ENCODE results near the gene MGST2.
"Not testable (repeated sequence)": the region's sequence is repeated elsewhere in the genome, so short reads cannot be mapped to it uniquely, and the experiment has no call there.

Gene MGST2

DNA sequence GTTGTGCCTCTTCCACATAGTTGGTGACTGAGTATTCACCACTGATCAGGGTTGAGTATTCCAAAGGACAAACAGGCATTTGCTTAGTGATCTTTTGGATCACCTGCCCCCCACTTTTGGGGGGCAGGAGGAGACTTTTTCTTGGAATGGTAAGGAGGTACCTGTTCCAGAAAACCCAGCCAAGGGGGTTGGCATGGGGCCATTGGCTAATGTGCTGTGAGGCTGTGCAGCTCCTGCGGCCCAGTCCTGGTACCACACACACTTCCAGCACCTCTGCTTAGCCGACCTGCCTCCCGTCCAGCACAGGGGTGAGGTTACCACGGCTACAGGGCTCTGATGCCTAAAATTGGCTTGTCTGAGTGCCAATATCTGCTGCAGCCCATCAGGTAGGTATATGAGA, 40.1 kb upstream of the MGST2 start:
- H3K4me3 ChIP-seq (replicated peaks; ENCODE audit: low read depth, low read length): no peak overlapping the region
- no peak for DNase-seq (ENCODE audit: low read depth)
- TF ChIP-seq, protein P1, sequence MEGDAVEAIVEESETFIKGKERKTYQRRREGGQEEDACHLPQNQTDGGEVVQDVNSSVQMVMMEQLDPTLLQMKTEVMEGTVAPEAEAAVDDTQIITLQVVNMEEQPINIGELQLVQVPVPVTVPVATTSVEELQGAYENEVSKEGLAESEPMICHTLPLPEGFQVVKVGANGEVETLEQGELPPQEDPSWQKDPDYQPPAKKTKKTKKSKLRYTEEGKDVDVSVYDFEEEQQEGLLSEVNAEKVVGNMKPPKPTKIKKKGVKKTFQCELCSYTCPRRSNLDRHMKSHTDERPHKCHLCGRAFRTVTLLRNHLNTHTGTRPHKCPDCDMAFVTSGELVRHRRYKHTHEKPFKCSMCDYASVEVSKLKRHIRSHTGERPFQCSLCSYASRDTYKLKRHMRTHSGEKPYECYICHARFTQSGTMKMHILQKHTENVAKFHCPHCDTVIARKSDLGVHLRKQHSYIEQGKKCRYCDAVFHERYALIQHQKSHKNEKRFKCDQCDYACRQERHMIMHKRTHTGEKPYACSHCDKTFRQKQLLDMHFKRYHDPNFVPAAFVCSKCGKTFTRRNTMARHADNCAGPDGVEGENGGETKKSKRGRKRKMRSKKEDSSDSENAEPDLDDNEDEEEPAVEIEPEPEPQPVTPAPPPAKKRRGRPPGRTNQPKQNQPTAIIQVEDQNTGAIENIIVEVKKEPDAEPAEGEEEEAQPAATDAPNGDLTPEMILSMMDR (IDR thresholded peaks at IDR 0.05; ENCODE audit: low read length, missing control alignments): no peak

DNA sequence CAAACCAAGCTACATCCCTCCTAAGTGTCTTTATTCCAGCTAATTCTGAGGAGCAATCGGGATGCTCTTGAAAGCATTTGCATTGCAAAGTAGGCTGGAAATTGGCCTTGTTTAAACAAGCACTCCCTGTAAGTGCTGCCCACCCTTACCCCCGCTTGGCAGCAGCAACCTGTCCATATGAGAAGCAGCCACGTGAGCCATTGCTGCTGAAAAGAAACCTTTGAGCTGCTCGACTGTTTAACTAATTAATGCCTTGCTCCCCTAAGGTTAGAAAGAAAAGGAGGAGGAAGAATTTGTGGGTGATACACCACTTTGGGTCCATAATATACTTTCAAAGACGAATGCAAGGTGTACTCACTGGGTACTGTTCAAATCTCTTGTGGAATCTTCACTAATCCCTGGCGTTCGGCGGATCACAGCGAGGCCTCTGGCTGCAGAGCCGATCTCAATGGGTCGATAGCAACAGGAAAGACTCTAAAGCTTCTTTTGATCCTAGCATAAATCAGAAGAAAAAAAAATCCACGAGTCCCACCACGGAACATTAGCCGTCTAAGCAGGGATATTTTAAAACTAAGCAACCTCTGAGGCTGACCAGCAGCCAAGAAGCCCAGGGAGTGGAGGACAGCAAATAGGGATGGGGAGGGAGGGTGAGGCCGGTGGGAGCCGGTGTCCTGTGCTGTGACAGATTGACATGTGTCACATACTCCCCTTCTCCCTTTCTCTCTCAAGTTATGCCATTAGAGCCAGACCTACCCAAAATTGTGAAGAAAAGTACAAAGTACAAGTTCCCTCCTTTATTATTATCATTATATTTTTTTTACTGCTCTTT, 37.2 kb upstream of the MGST2 start:
- TF ChIP-seq, protein P1 (IDR thresholded peaks at IDR 0.05; ENCODE audit: low read length, missing control alignments): no peak
- H3K4me3 ChIP-seq (replicated peaks; ENCODE audit: low read depth, low read length): no peak overlapping the region
- no peak for DNase-seq (ENCODE audit: low read depth)

DNA sequence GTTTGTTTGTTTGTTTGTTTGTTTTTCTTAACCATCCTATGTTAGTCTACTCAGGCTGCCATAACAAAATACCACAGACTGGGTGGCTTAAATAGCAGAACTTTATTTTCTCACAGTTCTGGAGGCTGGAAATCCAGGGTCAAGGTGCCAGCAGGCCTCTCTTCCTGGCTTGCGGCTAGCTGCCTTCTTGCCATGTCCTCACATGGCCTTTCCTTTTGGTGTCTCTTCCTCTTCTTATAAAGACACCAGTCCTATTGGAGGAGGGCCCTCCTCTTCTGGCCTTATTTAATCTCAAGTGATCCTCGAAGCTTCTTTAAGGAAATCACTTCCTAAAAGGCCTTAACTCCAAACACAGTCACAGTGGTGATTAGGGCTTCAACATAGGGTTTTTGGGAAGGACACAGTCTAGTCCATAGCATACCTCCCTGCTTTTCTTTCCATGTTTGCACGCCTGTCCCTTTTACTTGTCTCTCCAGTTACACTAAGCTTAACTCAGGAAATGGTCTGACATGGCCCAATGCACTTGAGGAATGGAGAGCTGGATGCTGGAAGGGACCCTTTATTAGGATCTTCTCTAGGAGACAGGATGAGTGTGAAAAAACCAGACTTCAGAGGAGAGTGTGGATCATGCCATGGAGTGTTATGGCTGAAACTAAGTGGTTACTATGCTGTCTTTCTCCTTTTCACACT, 36.0 kb upstream of the MGST2 start:
- DNase-seq (ENCODE audit: low read depth): no peak
- TF ChIP-seq, protein P1 (IDR thresholded peaks at IDR 0.05; ENCODE audit: low read length, missing control alignments): no peak
- no peak overlapping the region for H3K4me3 ChIP-seq (replicated peaks; ENCODE audit: low read depth, low read length)

DNA sequence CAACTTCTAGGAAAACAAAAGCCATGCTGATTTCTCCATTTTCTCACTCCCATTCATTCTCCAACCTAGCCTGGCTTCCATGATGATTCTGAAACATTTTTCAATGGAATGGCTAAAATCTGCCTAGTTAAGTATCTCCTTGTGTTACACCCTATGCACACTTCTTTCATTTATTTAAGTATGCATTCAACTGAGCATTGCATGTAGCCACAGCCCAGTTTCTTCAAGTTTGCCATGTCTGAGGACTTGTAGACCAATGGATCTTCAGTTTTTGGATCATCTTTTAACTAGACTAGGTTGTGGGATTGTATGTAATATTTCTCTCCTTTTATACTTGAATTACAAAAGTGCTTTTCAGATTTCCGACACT, 35.5 kb upstream of the MGST2 start:
- TF ChIP-seq, protein P1 (IDR thresholded peaks at IDR 0.05; ENCODE audit: low read length, missing control alignments): no peak
- DNase-seq (ENCODE audit: low read depth): no peak
- H3K4me3 ChIP-seq (replicated peaks; ENCODE audit: low read depth, low read length): no peak overlapping the region

DNA sequence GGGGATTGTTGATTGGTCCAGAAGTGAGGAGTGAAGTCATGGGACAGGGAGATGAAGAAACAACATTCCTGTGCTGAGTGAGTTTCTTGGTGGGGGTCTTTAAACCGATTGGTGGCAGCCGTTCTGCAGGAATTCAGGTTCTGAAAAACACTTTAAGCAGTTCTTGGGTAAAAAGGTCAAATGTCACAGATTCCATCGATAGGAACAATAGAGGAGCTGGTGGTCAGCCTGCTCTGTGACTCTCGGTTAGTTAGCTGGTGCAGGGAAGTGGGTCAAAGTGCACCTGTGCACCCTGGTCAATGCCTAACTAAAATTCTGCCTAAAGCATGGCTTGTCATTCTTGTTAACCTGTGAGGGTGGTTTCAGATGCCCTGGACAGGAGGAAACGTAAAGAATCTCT, 34.6 kb upstream of the MGST2 start:
- H3K4me3 ChIP-seq (replicated peaks; ENCODE audit: low read depth, low read length): no peak overlapping the region
- TF ChIP-seq, protein P1 (IDR thresholded peaks at IDR 0.05; ENCODE audit: low read length, missing control alignments): no peak
- DNase-seq (ENCODE audit: low read depth): no peak

DNA sequence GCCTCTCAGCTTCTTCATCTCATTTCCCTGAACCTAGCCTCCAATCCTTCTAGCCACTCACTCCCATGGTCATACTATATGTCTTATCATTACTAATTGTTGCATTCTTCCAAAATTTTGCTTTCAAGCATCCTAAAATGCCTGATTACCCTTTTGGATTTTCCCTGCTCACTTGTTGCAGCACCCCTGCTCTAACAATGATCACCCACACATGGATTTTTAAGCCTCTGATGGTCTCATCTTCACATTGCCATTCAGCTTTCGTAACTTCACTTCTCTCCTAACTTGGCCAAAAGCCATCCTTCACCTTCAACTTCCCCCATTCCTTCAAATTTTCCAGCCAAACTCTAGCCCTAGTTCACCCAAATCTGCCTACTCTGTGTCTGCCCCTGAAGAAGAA, 33.8 kb upstream of the MGST2 start:
- DNase-seq (ENCODE audit: low read depth): no peak
- no peak overlapping the region for H3K4me3 ChIP-seq (replicated peaks; ENCODE audit: low read depth, low read length)
- TF ChIP-seq, protein P1 (IDR thresholded peaks at IDR 0.05; ENCODE audit: low read length, missing control alignments): no peak

DNA sequence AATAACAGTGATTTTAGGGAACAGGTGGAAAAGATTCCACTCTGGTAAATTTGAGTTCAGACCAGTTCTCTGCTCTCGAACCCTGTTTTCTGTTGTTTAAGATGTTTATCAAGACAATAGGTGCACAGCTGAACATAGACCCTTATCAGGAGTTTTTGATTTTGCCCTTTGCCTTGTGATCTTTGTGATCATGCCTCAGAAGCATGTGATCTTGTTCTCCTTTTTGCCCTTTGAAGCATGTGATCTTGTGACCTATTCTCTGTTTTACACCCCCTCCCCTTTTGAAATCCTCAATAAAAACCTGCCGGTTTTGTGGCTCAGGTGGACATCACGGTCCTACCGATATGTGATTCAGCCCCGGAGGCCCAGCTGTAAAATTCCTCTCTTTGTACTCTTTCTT, 32.9 kb upstream of the MGST2 start:
- H3K4me3 ChIP-seq (replicated peaks; ENCODE audit: low read depth, low read length): not testable (repeated sequence)

More for the DNA sequence above, 32.9 kb upstream of the MGST2 start:
- DNase-seq (ENCODE audit: low read depth): not testable (repeated sequence)
